ENCODE results near the gene LUM.

Gene LUM

DNA sequence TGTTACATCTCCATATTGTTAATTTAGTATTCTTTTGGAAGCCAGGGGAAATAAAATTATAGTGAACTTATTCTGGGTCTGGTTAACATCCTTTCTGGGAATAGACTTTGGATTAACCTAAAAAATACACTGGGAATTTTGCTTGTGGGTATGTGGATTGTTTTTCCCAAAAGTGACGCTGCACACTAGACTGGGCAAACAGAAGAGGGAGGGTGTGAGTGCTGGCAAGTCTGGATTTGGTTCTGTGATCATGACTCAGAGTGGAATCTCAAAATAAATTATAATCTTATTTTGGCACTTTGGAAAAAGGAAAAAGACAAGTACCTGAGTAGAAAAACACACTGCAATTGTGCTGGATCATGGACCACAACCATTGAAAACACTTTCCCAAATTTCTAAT is 15.2 kb upstream of the LUM start:
- no peaks in the 10 kb centered on the region for H3K9me3 ChIP-seq (ENCODE audit: control insufficient read depth, low read length)
- no peaks in the 10 kb centered on the region for H3K36me3 ChIP-seq (ENCODE audit: control insufficient read depth, insufficient read depth, low read length)
- no peak overlapping the region for H3K4me2 ChIP-seq (ENCODE audit: low read length)
- no peaks in the 10 kb centered on the region for H3K79me2 ChIP-seq
- H3K4me3 ChIP-seq (ENCODE audit: low read depth, low read length), result no peak overlapping the region
- no peak overlapping the region for H3K9ac ChIP-seq
- no peak overlapping the region for H2AFZ ChIP-seq
- no peak for TF ChIP-seq CTCF (IDR thresholded peaks at IDR 0.05)
- no peak overlapping the region for H3K27ac ChIP-seq
- no peaks in the 10 kb centered on the region for H3K4me1 ChIP-seq
- no peaks in the 10 kb centered on the region for H3K27me3 ChIP-seq (ENCODE audit: control insufficient read depth, insufficient read depth, low read length)

DNA sequence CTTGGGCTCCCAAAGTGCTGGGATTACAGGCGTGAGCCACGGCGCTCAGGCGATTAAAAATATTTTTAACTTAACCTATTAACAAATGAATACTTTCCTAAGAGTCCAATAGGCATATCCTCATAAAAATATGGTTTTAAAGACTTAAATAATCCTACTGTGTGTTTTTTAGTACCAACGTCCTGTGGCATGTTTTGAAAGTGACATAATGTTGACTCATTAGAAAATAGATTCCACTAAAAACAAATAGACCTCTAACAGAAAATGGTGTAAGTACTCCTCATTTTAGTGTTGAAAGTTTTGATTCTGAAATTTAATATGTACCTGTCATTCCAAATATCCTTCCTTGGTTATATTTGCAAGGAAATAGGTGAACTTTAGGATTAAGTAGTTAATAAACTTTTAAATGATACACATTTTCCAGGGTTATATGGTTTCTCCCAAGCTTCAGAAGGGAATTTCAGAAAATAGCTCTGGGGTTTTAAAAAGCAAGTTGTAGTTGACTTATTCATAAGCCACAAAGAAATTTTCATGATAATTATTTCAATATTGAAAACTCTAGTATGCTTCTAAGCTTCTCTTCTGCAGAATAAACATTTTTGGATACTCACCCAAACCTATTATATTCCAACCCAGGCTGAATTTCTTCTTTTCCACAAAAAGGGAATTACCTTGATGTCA is 12.1 kb upstream of the LUM start:
- Histone ChIP-seq H3K4me1 (no peaks in the 10 kb centered on the region), H3K36me3 (ENCODE audit: control insufficient read depth, insufficient read depth, low read length) (no peaks in the 10 kb centered on the region), H3K9me3 (ENCODE audit: control insufficient read depth, low read length) (no peaks in the 10 kb centered on the region), H3K4me3 (ENCODE audit: low read depth, low read length) (no peak overlapping the region), H3K27ac (no peak overlapping the region), H3K27me3 (ENCODE audit: control insufficient read depth, insufficient read depth, low read length) (no peaks in the 10 kb centered on the region), H3K79me2 (no peaks in the 10 kb centered on the region), H3K9ac (no peak overlapping the region), H3K4me2 (ENCODE audit: low read length) (no peak overlapping the region), H2AFZ (no peak overlapping the region)
- no peak for TF ChIP-seq CTCF (IDR thresholded peaks at IDR 0.05)

DNA sequence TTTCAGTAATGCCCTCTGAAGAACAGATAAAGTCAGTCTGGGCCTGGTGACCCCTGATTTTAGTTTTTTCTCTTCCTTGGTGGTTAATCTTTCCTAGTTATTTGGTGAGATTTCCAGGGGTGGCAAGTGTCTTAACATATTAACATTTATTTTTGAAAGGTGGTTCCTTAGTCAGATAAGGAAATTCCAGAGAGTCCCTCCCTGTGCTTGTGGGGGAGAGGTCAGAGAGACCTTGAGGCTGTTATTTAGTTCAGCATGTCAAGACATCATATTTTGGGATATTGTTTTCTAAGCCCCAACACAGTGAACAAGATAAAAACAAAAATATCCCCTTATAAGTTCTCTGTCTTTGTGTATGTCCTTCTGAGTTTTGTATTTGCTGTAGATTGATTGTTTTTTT is 9.5 kb upstream of the LUM start:
- no peak for TF ChIP-seq CTCF (IDR thresholded peaks at IDR 0.05)
- no peak overlapping the region for H3K27ac ChIP-seq
- H3K4me1 ChIP-seq, result no peaks in the 10 kb centered on the region

GRCh38 chr12:91119089-91119488 is 7.8 kb upstream of the LUM start:
- no peak overlapping the region for H3K9ac ChIP-seq
- no peaks in the 10 kb centered on the region for H3K36me3 ChIP-seq (ENCODE audit: control insufficient read depth, insufficient read depth, low read length)
- H3K9me3 ChIP-seq (ENCODE audit: control insufficient read depth, low read length), result no peaks in the 10 kb centered on the region
- no peak overlapping the region for H3K4me2 ChIP-seq (ENCODE audit: low read length)
- H3K27ac ChIP-seq, result no peak overlapping the region
- H3K79me2 ChIP-seq, result no peaks in the 10 kb centered on the region
- no peak overlapping the region for H2AFZ ChIP-seq
- H3K4me3 ChIP-seq (ENCODE audit: low read depth, low read length), result no peak overlapping the region
- TF ChIP-seq CTCF (IDR thresholded peaks at IDR 0.05), result no peak
- H3K4me1 ChIP-seq, result no peaks in the 10 kb centered on the region
- no peaks in the 10 kb centered on the region for H3K27me3 ChIP-seq (ENCODE audit: control insufficient read depth, insufficient read depth, low read length)

More for the DNA sequence above, 9.5 kb upstream of the LUM start:
- Histone ChIP-seq H3K9me3 (ENCODE audit: control insufficient read depth, low read length) (no peaks in the 10 kb centered on the region), H3K27me3 (ENCODE audit: control insufficient read depth, insufficient read depth, low read length) (no peaks in the 10 kb centered on the region), H3K4me3 (ENCODE audit: low read depth, low read length) (no peak overlapping the region), H3K79me2 (no peaks in the 10 kb centered on the region), H3K4me2 (ENCODE audit: low read length) (no peak overlapping the region), H2AFZ (no peak overlapping the region), H3K9ac (no peak overlapping the region), H3K36me3 (ENCODE audit: control insufficient read depth, insufficient read depth, low read length) (no peaks in the 10 kb centered on the region)

DNA sequence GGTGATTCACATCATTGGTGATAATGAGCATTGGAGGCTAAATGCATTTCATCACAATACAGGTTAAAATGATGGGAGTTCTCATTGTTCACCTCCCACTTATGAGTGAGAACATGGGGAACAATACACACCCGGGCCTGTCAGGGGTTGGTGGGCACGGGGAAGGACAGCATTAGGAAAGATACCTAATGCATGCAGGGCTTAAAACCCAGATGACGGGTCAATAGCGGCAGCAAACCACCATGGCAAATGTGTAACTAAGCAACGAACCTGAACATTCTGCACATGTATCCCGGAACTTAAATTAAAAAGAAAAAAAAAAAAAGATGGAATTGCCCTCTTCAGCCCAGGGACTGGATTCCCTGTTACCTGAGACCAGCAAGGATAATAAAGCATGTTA is 2.3 kb upstream of the LUM start:
- H3K36me3 ChIP-seq (ENCODE audit: control insufficient read depth, insufficient read depth, low read length), result no peaks in the 10 kb centered on the region
- no peak overlapping the region for H2AFZ ChIP-seq
- no peak overlapping the region for H3K27ac ChIP-seq
- no peaks in the 10 kb centered on the region for H3K79me2 ChIP-seq
- no peak for TF ChIP-seq CTCF (IDR thresholded peaks at IDR 0.05)
- no peak overlapping the region for H3K9ac ChIP-seq
- no peaks in the 10 kb centered on the region for H3K9me3 ChIP-seq (ENCODE audit: control insufficient read depth, low read length)
- H3K4me3 ChIP-seq (ENCODE audit: low read depth, low read length), result no peak overlapping the region
- H3K27me3 ChIP-seq (ENCODE audit: control insufficient read depth, insufficient read depth, low read length), result no peaks in the 10 kb centered on the region
- H3K4me2 ChIP-seq (ENCODE audit: low read length), result no peak overlapping the region
- no peaks in the 10 kb centered on the region for H3K4me1 ChIP-seq
